CD8-positive, alpha-beta memory T cell (primary cell): Measurements from ENCODE around the gene OR4N5. TPM values are rescaled to one million over a fixed set of nuclear protein-coding genes. Genes with fewer than 3 reads are reported as not detected.
"Not testable (repeated sequence)": the region's sequence is repeated elsewhere in the genome, so short reads cannot be mapped to it uniquely, and the experiment has no call there.

Source experiments
- CTCF ChIA-PET: fragments of 350-600 bp; sonication (Branson Sonifier 250); formaldehyde crosslinking; loops from one replicate; lab custom pipeline; 2021; ENCODE audit warnings: antibody characterized with exemption; lab: Charles Lee
- POLR2A ChIA-PET: fragments of 350-600 bp; sonication (Branson Sonifier 250); formaldehyde crosslinking; loops from one replicate; lab custom pipeline; 2021; ENCODE audit warnings: antibody characterized with exemption; lab: Charles Lee
- DNase-seq, 5 donors: peaks; one replicate each; pipeline versions ENCODE4 v3.0.0 to v3.0.0-alpha.2; 2020 to 2022; ENCODE audit warnings: mixed read lengths in 1 of 5
- H3K27ac ChIP-seq: one replicate; pipeline ENCODE4 v1.7.0; 2013; ENCODE audit warnings: low read depth, mild to moderate bottlenecking, low read length, moderate library complexity
- H3K27me3 ChIP-seq: 2 replicates; pipeline ENCODE4 v1.7.0; 2013; ENCODE audit warnings: low read length, mild to moderate bottlenecking; ENCODE audit not compliant: insufficient read depth, poor library complexity, severe bottlenecking
- H3K36me3 ChIP-seq: 2 replicates; pipeline ENCODE4 v1.7.0; 2013; ENCODE audit warnings: mild to moderate bottlenecking, low read length, moderate library complexity; ENCODE audit not compliant: insufficient read depth
- H3K4me1 ChIP-seq: 2 replicates; pipeline ENCODE4 v1.7.0; 2013; ENCODE audit warnings: mild to moderate bottlenecking, low read length, moderate library complexity; ENCODE audit not compliant: insufficient read depth
- H3K4me3 ChIP-seq: 2 replicates; pipeline ENCODE4 v1.7.0; 2013; ENCODE audit warnings: mild to moderate bottlenecking, low read length
- H3K9me3 ChIP-seq: 2 replicates; pipeline ENCODE4 v1.7.0; 2013; ENCODE audit warnings: mild to moderate bottlenecking, low read length
- H3K27ac Mint-ChIP-seq, 8 donors: one replicate each; pipeline ENCODE4 v1.8.0; 2020 to 2021; ENCODE audit warnings: mixed read lengths in 8 of 8, mild to moderate bottlenecking in 6 of 8, inconsistent platforms in 3 of 8, moderate library complexity in 3 of 8
- H3K27me3 Mint-ChIP-seq, 2 donors: one replicate each; pipeline ENCODE4 v1.8.0; 2020 to 2021; ENCODE audit warnings: mixed read lengths in 2 of 2, mild to moderate bottlenecking in 1 of 2, moderate library complexity in 1 of 2
- H3K36me3 Mint-ChIP-seq, 3 donors: one replicate each; pipeline ENCODE4 v1.8.0; 2020 to 2021; ENCODE audit warnings: mixed read lengths in 3 of 3, inconsistent platforms in 1 of 3, mild to moderate bottlenecking in 1 of 3
- H3K4me1 Mint-ChIP-seq, 3 donors: one replicate each; pipeline ENCODE4 v1.8.0; 2020 to 2021; ENCODE audit warnings: mixed read lengths in 3 of 3, inconsistent platforms in 1 of 3, mild to moderate bottlenecking in 1 of 3
- H3K4me3 Mint-ChIP-seq, 7 donors: one replicate each; pipeline ENCODE4 v1.8.0; 2020 to 2021; ENCODE audit warnings: mixed read lengths in 7 of 7, mild to moderate bottlenecking in 6 of 7, moderate library complexity in 4 of 7, inconsistent platforms in 2 of 7
- H3K9me3 Mint-ChIP-seq, 5 donors: one replicate each; pipeline ENCODE4 v1.8.0; 2020 to 2022; ENCODE audit warnings: mixed read lengths in 5 of 5, mild to moderate bottlenecking in 3 of 5, moderate library complexity in 2 of 5, inconsistent platforms in 1 of 5
- polyA plus RNA-seq: library from polyadenylated mRNA; unstranded; fragments of 300-500 nt; fragmentation: Illumina TruSeq; gene quantifications from one replicate; pipeline ENCODE4 v1.2.3, GENCODE V29; 2021
- total RNA-seq, 2 experiments: library from RNA; stranded (reverse); gene quantifications; one replicate each; pipeline ENCODE4 v1.2.3, GENCODE V29; 2021

Gene OR4N5
- total and polyA plus RNA-seq, 3 experiments from 2014 or later: not detected

GRCh38 chr14:20143911-20144310, 5.3 kb downstream of the OR4N5 start:
- H3K4me3 Mint-ChIP-seq: no peak overlapping the region
- Histone ChIP-seq H3K27me3 (no peaks in the 10 kb centered on the region), H3K4me1 (no peaks in the 10 kb centered on the region), H3K9me3 (no peaks in the 10 kb centered on the region), H3K4me3 (no peak overlapping the region), H3K36me3 (no peaks in the 10 kb centered on the region), H3K27ac (no peak overlapping the region)
- no peaks in the 10 kb centered on the region for H3K36me3 Mint-ChIP-seq
- CTCF ChIA-PET: no interaction called here
- peaks cover 1 to 10% of the 10 kb centered on the region in 2 donors for H3K27me3 Mint-ChIP-seq
- DNase-seq: no peak
- H3K27ac Mint-ChIP-seq: no peak overlapping the region
- peaks cover 0 to 3% (median 2%) of the 10 kb centered on the region in 5 donors for H3K9me3 Mint-ChIP-seq
- POLR2A ChIA-PET: no interaction called here
- no peaks in the 10 kb centered on the region for H3K4me1 Mint-ChIP-seq

GRCh38 chr14:20144820-20145219, 6.2 kb downstream of the OR4N5 start:
- Histone ChIP-seq H3K27me3 (no peaks in the 10 kb centered on the region), H3K4me3 (no peak overlapping the region), H3K27ac (no peak overlapping the region), H3K36me3 (no peaks in the 10 kb centered on the region), H3K9me3 (no peaks in the 10 kb centered on the region), H3K4me1 (no peaks in the 10 kb centered on the region)
- DNase-seq: no peak
- Mint-ChIP-seq H3K4me1 (no peaks in the 10 kb centered on the region), H3K27ac (no peak overlapping the region), H3K9me3 (peaks cover 0 to 6% (median 3%) of the 10 kb centered on the region in 5 donors), H3K27me3 (peaks cover 1 to 12% of the 10 kb centered on the region in 2 donors), H3K36me3 (no peaks in the 10 kb centered on the region), H3K4me3 (no peak overlapping the region)
- ChIA-PET POLR2A (no interaction called here), CTCF (no interaction called here)

GRCh38 chr14:20164462-20164861, 25.8 kb downstream of the OR4N5 start:
- Mint-ChIP-seq H3K27ac (no peak overlapping the region), H3K9me3 (peaks cover 20 to 43% (median 27%) of the 10 kb centered on the region in 5 donors), H3K36me3 (no peaks in the 10 kb centered on the region), H3K4me1 (no peaks in the 10 kb centered on the region), H3K27me3 (peaks cover 2 to 24% of the 10 kb centered on the region in 2 donors), H3K4me3 (no peak overlapping the region)
- no peak for DNase-seq
- POLR2A ChIA-PET: no interaction called here
- Histone ChIP-seq H3K4me1 (no peaks in the 10 kb centered on the region), H3K27me3 (no peaks in the 10 kb centered on the region), H3K9me3 (no peaks in the 10 kb centered on the region), H3K36me3 (no peaks in the 10 kb centered on the region), H3K27ac (no peak overlapping the region), H3K4me3 (no peak overlapping the region)
- CTCF ChIA-PET: no interaction called here

GRCh38 chr14:20167091-20167490, 28.5 kb downstream of the OR4N5 start:
- H3K27ac Mint-ChIP-seq: no peak overlapping the region
- peaks cover 5 to 30% of the 10 kb centered on the region in 2 donors for H3K27me3 Mint-ChIP-seq
- peaks cover 20 to 42% (median 27%) of the 10 kb centered on the region in 5 donors for H3K9me3 Mint-ChIP-seq
- H3K4me1 Mint-ChIP-seq: no peaks in the 10 kb centered on the region
- DNase-seq: no peak
- H3K9me3 ChIP-seq: no peaks in the 10 kb centered on the region
- ChIA-PET POLR2A (no interaction called here), CTCF (no interaction called here)
- no peak overlapping the region for H3K27ac ChIP-seq
- no peak overlapping the region for H3K4me3 Mint-ChIP-seq
- H3K4me1 ChIP-seq: no peaks in the 10 kb centered on the region
- H3K36me3 ChIP-seq: no peaks in the 10 kb centered on the region
- H3K36me3 Mint-ChIP-seq: no peaks in the 10 kb centered on the region
- H3K27me3 ChIP-seq: no peaks in the 10 kb centered on the region
- no peak overlapping the region for H3K4me3 ChIP-seq

GRCh38 chr14:20169852-20170251, 31.2 kb downstream of the OR4N5 start:
- DNase-seq, H3K4me1 Mint-ChIP-seq, POLR2A ChIA-PET, H3K4me3 ChIP-seq, H3K27ac Mint-ChIP-seq, H3K36me3 ChIP-seq, H3K27me3 ChIP-seq, CTCF ChIA-PET, H3K4me3 Mint-ChIP-seq, H3K9me3 ChIP-seq, H3K27ac ChIP-seq, H3K36me3 Mint-ChIP-seq, H3K4me1 ChIP-seq: not testable (repeated sequence)
- peaks cover 6 to 27% of the 10 kb centered on the region in 2 donors for H3K27me3 Mint-ChIP-seq
- peaks cover 10 to 19% (median 12%) of the 10 kb centered on the region in 5 donors for H3K9me3 Mint-ChIP-seq

GRCh38 chr14:20174205-20174604, 35.6 kb downstream of the OR4N5 start:
- H3K27ac Mint-ChIP-seq, POLR2A ChIA-PET, H3K36me3 Mint-ChIP-seq, H3K27me3 ChIP-seq, CTCF ChIA-PET, H3K9me3 Mint-ChIP-seq, H3K4me1 ChIP-seq, H3K4me3 Mint-ChIP-seq, H3K4me3 ChIP-seq, H3K36me3 ChIP-seq, H3K4me1 Mint-ChIP-seq, DNase-seq, H3K27ac ChIP-seq, H3K9me3 ChIP-seq: not testable (repeated sequence)
- peaks cover 4 to 16% of the 10 kb centered on the region in 2 donors for H3K27me3 Mint-ChIP-seq

- Mint-ChIP-seq H3K27ac (no peak overlapping the region), H3K9me3 (no peaks in the 10 kb centered on the region), H3K4me3 (no peak overlapping the region), H3K36me3 (no peaks in the 10 kb centered on the region), H3K4me1 (no peaks in the 10 kb centered on the region), H3K27me3 (peaks cover 1 to 11% of the 10 kb centered on the region in 2 donors)
- Histone ChIP-seq H3K4me1 (no peaks in the 10 kb centered on the region), H3K4me3 (no peak overlapping the region), H3K9me3 (no peaks in the 10 kb centered on the region), H3K27me3 (no peaks in the 10 kb centered on the region), H3K27ac (peak overlapping the region; percentile 24), H3K36me3 (no peaks in the 10 kb centered on the region)
- DNase-seq: no peak
- ChIA-PET CTCF (no interaction called here), POLR2A (no interaction called here)
These were observed 37.7 kb downstream of the OR4N5 start for GRCh38 chr14:20176330-20176729.

- peaks cover 0 to 2% (median 0%) of the 10 kb centered on the region in 5 donors for H3K9me3 Mint-ChIP-seq
- no peak for DNase-seq
- H3K27me3 Mint-ChIP-seq: peaks cover 3 to 15% of the 10 kb centered on the region in 2 donors
- POLR2A ChIA-PET: no interaction called here
- Histone ChIP-seq H3K4me1 (no peaks in the 10 kb centered on the region), H3K27ac (peak overlapping the region; percentile 66), H3K36me3 (no peaks in the 10 kb centered on the region), H3K27me3 (no peaks in the 10 kb centered on the region), H3K4me3 (no peak overlapping the region), H3K9me3 (no peaks in the 10 kb centered on the region)
- CTCF ChIA-PET: no interaction called here
- no peaks in the 10 kb centered on the region for H3K36me3 Mint-ChIP-seq
- no peak overlapping the region for H3K4me3 Mint-ChIP-seq
- H3K27ac Mint-ChIP-seq: no peak overlapping the region
- no peaks in the 10 kb centered on the region for H3K4me1 Mint-ChIP-seq
These were observed 38.9 kb downstream of the OR4N5 start for GRCh38 chr14:20177433-20177974.
